GM12874 (cell line): Measurements from ENCODE around the gene CCKAR.

ENCODE experiments used
- TF ChIP-seq, protein P1 (sequence below): IDR thresholded peaks from 2 replicates; pipeline ENCODE4 v1.5.1; 2011; ENCODE audit warnings: low read depth, mild to moderate bottlenecking, control low read depth, low read length, moderate library complexity; ENCODE audit not compliant: insufficient read depth

The CCKAR gene

DNA sequence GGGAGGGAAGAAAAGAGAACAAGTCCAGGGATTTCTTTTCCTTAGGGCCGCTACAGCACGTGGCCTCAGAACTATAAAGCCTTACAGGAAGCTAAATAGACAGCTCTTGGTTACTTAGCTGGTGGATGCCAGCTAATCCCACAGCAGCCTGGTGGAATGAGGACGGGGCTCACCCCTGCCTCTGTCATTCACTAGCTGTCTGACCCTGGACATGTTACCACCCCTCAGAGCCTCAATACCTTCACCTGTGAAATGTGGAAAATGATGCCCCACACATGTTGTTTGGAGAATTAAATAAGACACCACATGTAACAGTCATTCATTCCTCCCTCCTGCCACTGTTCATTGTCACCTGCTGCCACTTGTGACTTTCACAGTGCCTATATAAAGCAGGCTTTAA is 15.7 kb downstream of the CCKAR start:
- TF ChIP-seq, protein P1, sequence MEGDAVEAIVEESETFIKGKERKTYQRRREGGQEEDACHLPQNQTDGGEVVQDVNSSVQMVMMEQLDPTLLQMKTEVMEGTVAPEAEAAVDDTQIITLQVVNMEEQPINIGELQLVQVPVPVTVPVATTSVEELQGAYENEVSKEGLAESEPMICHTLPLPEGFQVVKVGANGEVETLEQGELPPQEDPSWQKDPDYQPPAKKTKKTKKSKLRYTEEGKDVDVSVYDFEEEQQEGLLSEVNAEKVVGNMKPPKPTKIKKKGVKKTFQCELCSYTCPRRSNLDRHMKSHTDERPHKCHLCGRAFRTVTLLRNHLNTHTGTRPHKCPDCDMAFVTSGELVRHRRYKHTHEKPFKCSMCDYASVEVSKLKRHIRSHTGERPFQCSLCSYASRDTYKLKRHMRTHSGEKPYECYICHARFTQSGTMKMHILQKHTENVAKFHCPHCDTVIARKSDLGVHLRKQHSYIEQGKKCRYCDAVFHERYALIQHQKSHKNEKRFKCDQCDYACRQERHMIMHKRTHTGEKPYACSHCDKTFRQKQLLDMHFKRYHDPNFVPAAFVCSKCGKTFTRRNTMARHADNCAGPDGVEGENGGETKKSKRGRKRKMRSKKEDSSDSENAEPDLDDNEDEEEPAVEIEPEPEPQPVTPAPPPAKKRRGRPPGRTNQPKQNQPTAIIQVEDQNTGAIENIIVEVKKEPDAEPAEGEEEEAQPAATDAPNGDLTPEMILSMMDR = no peak

DNA sequence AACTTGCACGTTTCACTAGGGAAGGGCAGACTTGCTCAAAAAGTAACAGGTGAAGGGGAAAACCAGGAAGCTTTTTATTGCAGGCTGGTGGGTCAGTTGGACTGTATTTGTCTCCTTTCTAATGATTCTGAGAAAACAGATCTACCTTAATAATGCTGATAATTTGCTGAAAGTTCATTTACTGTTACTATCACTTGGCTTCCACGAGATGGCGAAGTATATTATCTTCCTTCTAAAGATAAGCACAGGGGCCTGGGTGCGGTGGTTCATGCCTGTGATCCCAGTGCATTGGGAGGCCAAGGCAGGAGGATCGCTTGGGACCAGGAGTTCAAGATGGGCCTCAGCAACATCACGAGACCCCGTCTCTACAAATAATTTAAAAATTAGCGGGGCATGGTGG is 16.4 kb downstream of the CCKAR start:
- TF ChIP-seq, protein P1 = no peak

DNA sequence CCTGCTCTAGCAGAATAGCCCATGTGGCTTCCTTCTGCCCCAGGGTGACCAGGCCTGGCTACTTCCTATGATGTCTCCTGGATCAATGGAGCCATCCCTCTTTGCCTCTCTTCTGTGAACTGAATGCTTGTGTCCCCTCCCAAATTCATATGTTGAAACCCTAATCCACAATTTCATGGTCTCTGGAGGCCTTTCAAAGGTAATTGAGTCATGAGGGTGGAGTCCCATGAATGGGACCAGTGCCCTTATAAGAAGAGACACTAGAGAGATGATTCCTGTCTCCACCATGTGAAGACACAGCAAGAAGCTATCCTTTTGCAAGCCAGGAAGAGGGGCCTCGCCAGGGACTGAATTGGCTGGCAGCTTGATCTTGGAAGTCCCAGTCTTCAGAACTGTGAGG is 18.4 kb downstream of the CCKAR start:
- TF ChIP-seq, protein P1 = no peak

DNA sequence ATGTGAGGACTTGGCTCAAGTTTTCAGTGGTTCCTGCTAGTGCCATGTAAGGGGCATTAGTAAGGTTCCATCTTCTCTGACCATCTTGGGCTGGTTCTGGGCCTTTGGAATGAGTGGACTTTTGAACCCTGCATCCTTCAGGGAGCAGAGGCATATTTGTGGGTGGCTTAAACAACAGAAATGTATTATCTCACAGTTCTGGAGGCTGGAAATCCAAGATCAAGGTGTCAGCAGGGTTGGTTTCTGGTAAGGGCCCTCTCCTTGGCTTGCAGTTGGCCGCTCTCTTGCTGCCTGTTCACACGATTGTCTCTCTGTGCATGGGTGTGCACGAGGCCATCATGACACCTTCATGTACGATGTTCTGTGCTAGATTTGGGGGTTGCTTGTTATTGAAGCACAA is 21.3 kb downstream of the CCKAR start:
- TF ChIP-seq, protein P1 = no peak

DNA sequence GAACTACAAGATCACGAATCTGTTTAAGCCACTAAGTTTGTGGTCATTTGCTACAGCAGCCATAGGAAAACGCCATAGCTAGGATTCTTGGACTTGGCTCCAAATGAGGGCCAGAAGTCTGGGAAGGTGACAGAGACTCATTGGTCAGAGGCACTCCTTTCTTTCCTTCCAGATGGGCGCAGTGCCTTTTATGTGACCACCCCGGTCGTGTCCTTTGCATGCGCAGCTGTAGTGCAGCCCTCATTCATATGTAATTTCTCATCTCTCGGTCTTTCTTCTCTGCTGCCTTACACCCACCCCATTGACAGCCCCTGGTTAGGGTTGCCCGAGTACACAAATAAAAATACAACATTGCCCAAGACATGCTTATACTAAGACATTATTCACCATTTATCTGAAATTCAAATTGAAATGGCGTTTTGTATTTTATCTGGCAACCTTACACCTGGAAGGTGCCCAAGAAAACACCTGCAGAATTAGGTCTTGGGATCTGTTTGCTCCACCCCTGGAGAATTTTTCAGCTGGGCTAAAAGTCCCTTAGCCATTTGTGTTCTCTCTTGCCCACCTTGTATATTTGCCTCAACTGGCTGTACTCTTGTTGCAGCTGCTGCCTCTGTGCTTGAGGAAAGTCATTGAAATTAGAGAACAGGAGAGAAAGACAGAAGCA is 21.9 kb downstream of the CCKAR start:
- TF ChIP-seq, protein P1 = no peak

DNA sequence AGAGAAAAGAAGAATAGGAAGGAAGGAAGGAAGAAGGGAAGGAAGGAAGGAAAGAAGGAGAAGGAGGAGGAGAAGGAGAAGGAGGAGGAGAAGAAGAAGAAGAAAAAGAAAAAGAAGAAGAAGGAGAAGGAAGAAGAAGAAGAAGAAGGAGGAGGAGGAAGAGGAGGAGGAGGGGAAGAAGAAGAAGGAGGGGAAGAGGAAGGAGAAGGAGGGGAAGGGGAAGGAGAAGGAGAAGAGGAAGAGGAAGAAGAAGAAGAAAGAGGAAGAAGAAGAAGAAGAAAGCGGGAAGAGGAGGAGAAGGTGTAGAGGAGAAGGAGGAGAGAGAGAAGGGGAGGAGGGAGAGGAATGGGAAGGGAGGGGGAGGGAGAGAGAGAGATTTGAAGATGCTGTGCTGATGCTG is 22.6 kb downstream of the CCKAR start:
- TF ChIP-seq, protein P1 = no peak

DNA sequence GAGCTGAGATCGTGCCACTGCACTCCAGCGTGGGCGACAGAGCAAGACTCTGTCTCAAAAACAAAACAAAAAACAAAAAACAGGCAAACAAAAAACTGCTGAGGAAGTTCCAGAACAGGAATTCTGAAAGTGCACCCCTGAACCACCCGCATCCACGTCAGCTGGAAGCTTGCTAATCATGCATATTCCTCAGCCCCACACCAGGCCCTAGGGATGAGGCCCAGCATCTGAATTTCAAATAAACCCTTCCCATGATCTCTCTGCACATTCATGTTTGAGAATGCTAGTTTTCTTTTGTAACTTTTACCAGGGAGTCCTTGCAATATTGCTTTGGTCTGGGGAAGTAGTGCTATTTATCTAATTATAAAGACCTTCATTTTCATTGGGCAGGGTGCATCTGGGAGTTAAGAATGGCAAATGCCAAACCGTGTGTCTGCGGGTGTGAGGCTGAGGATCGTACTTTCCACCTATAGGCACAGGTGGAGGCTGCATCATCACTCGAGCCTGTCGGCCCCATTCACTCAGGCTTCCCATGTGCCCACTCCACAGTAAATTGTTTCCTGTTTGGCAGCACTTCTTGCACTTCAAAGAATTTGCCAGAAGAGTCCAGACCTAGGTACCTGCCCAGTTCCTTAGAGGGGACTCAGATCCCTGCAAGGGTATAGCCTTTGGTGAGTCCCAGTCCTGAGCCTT is 23.6 kb downstream of the CCKAR start:
- TF ChIP-seq, protein P1 = no peak
